Heart left ventricle (tissue), 16 donors: ENCODE data around the gene RAET1E. TPM values are rescaled to one million over a fixed set of nuclear protein-coding genes. Genes with fewer than 3 reads are reported as not detected.

Source experiments
- ATAC-seq, 4 donors: fragments of 200-7000 bp; cut with Tn5 transposase; one replicate each; pipeline ENCODE4 v1.9.1; 2020 to 2022; ENCODE audit warnings: moderate library complexity in 4 of 4, mild to moderate bottlenecking in 3 of 4, moderate number of reproducible peaks in 1 of 4
- DNase-seq, 5 donors: peaks; one replicate each; pipeline ENCODE4 v3.0.0-alpha.2; 2020
- H3K27ac ChIP-seq, 12 donors: fragments of 200-600 bp; sonication (generic) in 4 of 12; one replicate each; pipeline versions ENCODE4 v1.5.0 to v1.8.0; 2016 to 2022; ENCODE audit warnings: mild to moderate bottlenecking in 2 of 12
- H3K27me3 ChIP-seq, 9 donors: fragments of 200-600 bp; sonication (generic) in 2 of 9; one replicate each; pipeline versions ENCODE4 v1.5.1 to v1.8.0; 2016 to 2022; ENCODE audit warnings: mild to moderate bottlenecking in 3 of 9
- H3K36me3 ChIP-seq, 9 donors: fragments of 200-600 bp; sonication (generic) in 2 of 9; one replicate each; pipeline versions ENCODE4 v1.5.0 to v1.8.0; 2018 to 2022; ENCODE audit warnings: mild to moderate bottlenecking in 2 of 9
- H3K4me1 ChIP-seq, 12 donors: fragments of 200-600 bp; sonication (generic) in 4 of 12; one replicate each; pipeline versions ENCODE4 v1.5.0 to v1.8.0; 2016 to 2022; ENCODE audit warnings: mild to moderate bottlenecking in 3 of 12
- H3K4me3 ChIP-seq, 12 donors: fragments of 200-600 bp; sonication (generic) in 4 of 12; one replicate each; pipeline versions ENCODE4 v1.5.0 to v1.8.0; 2017 to 2022; ENCODE audit warnings: mild to moderate bottlenecking in 9 of 12, moderate library complexity in 4 of 12
- H3K9me3 ChIP-seq, 12 donors: fragments of 200-600 bp; sonication (generic) in 4 of 12; one replicate each; pipeline versions ENCODE4 v1.5.0 to v1.8.0; 2016 to 2022; ENCODE audit warnings: mild to moderate bottlenecking in 1 of 12
- POLR2A ChIP-seq, 2 donors: fragments of 450-650 bp; IDR thresholded peaks; one replicate each; pipeline ENCODE4 v1.6.1; 2017; ENCODE audit warnings: antibody characterized with exemption in 2 of 2, mild to moderate bottlenecking in 2 of 2, moderate library complexity in 2 of 2
- WGBS, 4 donors: extraction: QIAGEN DNeasy Blood & Tissue Kit in 2 of 4; methylation state at CpG; one replicate each; pipeline versions ENCODE4 v1.1.5 to v1.1.7; 2013 to 2018; 5-methylcytosine and 5-hydroxymethylcytosine counted together
- intact Hi-C, 10 donors: fragments of 100-400 bp; cut with DNase I; formaldehyde crosslinking; loops; one replicate each; pipeline versions ENCODE4 v1.11.1 to v1.14.2; 2022
- polyA plus RNA-seq, 2 donors: library from polyadenylated mRNA; stranded (reverse); fragments of 200-250 nt; gene quantifications; one replicate each; pipeline ENCODE4 v1.2.3, GENCODE V29; 2013
- total RNA-seq, 9 donors: library from RNA; depleted of rRNA in 2 of 9; stranded (reverse); fragments of >200 nt in 2 of 9; fragmentation: NEBNext Ultra II Directional in 3 of 9; extraction: Animal tissue kit (Norgen Biotek cat#: 25700) in 3 of 9; gene quantifications; one replicate each; pipeline versions ENCODE4 v1.1.0 to v1.2.4, GENCODE V29; 2016 to 2023
- TF ChIP-seq, protein P1 (sequence below), 12 donors: fragments of 200-600 bp; sonication (generic) in 4 of 12; IDR thresholded peaks; one replicate each; pipeline versions ENCODE4 v1.5.0 to v1.8.0; 2018 to 2022; ENCODE audit warnings: antibody characterized with exemption in 12 of 12, mild to moderate bottlenecking in 5 of 12
- donor health status: ischemic (EF 13 %, LVEDD 7.1; RV severe dilation, severe dysfunction).
- donor health status: healthy with polysubstance abuse.
- donor health status: DM: no; HTN: yes; CAD: no.
- donor health status: DM: no; HTN: no; CAD: no.
- donor health status: ischemic (EF 25% LVEDD 6.9; RV normal size, moderate dysfunction).
- donor health status: ischemic (EF 25% LVEDD 5.7; RV mildly dilated, moderate dysfunction).
- donor health status: healthy.
- donor health status: DM: yes; HTN: yes; CAD: no.
- donor health status: ischemic (EF 35%, LVEDD 5.7; RV mildly dilated, moderate dysfunction).
- donor health status: nonischemic (EF 11% LVEDD 7.7; RV severe dilation, severe dysfunction).
- donor health status: DM: yes; HTN: yes; CAD: no.
- donor health status: PGD.
- donor health status: ischemic (EF 29% LVEDD 5.4; RV normal size, mild dysfunction).
- donor health status: nonischemic (EF 23%, LVEDD 6.1; RV moderate dilation, normal function).

RAET1E gene
- total and polyA plus RNA-seq, 11 donors = 0.12 to 5.0 (median 0.46) TPM; not detected in 6

GRCh38 chr6:149903938-149904611, 6.2 kb upstream of the RAET1E start:
- intact Hi-C loops = no loop called here
- WGBS, 4 donors = 82 to 92% (median 84%) methylated on average over 5 of the region's 5 CpGs
- DNase-seq (no peak), ATAC-seq (no peak)
- no peak overlapping the region for H3K27ac ChIP-seq
- H3K9me3 ChIP-seq = peaks cover 0 to 13% (median 0%) of the 10 kb centered on the region in 12 donors
- peaks cover 0 to 14% (median 0%) of the 10 kb centered on the region in 12 donors for H3K4me1 ChIP-seq
- TF ChIP-seq, protein P1, sequence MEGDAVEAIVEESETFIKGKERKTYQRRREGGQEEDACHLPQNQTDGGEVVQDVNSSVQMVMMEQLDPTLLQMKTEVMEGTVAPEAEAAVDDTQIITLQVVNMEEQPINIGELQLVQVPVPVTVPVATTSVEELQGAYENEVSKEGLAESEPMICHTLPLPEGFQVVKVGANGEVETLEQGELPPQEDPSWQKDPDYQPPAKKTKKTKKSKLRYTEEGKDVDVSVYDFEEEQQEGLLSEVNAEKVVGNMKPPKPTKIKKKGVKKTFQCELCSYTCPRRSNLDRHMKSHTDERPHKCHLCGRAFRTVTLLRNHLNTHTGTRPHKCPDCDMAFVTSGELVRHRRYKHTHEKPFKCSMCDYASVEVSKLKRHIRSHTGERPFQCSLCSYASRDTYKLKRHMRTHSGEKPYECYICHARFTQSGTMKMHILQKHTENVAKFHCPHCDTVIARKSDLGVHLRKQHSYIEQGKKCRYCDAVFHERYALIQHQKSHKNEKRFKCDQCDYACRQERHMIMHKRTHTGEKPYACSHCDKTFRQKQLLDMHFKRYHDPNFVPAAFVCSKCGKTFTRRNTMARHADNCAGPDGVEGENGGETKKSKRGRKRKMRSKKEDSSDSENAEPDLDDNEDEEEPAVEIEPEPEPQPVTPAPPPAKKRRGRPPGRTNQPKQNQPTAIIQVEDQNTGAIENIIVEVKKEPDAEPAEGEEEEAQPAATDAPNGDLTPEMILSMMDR (IDR thresholded peaks at IDR 0.05) = no peak
- no peak for TF ChIP-seq POLR2A (IDR thresholded peaks at IDR 0.05)
- no peaks in the 10 kb centered on the region for H3K27me3 ChIP-seq
- no peaks in the 10 kb centered on the region for H3K36me3 ChIP-seq
- H3K4me3 ChIP-seq = no peak overlapping the region

DNA sequence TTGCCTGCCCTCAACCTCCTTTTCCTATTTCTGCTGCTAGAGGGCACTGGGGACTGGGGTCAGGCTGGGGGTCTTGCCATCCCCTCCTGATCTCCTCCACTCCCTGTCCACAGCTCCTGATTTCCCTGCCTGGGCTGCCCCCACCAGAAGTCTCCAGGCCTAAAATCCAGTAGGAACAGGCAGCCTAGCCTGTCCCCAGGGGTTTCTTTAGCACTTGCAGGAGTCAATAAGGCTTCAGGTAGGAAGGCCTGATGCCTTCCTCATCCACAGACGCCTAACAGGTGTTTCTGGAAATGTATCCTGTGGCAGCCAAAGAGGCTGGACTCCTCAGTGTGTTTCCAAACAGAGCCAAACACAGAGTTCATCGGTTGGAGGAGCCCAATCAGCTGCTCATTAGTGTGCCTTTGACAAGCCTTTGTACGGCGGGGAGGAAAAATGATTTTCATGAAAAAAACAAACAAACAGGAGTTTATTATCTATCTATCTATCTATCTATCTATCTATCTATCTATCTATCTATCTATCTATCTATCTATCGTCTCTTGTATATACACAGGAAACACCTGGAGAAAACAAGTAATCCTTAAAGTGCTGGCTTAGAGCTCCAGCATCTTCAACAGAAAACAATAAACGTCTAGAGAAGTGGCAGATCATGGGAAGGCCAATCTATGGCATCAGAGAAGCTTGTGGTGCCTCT, 3.7 kb upstream of the RAET1E start:
- TF ChIP-seq, protein P1 (IDR thresholded peaks at IDR 0.05) = no peak
- no peak for TF ChIP-seq POLR2A (IDR thresholded peaks at IDR 0.05)
- H3K4me1 ChIP-seq = peaks cover 0 to 28% (median 11%) of the 10 kb centered on the region in 12 donors
- no peaks in the 10 kb centered on the region for H3K27me3 ChIP-seq
- H3K27ac ChIP-seq = no peak overlapping the region
- no peak overlapping the region for H3K4me3 ChIP-seq
- no peaks in the 10 kb centered on the region for H3K36me3 ChIP-seq
- DNase-seq (no peak), ATAC-seq (no peak)
- 83 to 87% (median 86%) methylated on average over 6 of the region's 6 CpGs for WGBS, 4 donors
- H3K9me3 ChIP-seq = no peaks in the 10 kb centered on the region
- intact Hi-C loops = no loop called here

- TF ChIP-seq POLR2A (IDR thresholded peaks at IDR 0.05) = no peak
- TF ChIP-seq, protein P1 (IDR thresholded peaks at IDR 0.05) = no peak
- Histone ChIP-seq H3K9me3 (no peaks in the 10 kb centered on the region), H3K27me3 (no peaks in the 10 kb centered on the region), H3K36me3 (no peaks in the 10 kb centered on the region), H3K27ac (no peak overlapping the region), H3K4me1 (peaks cover 4 to 32% (median 17%) of the 10 kb centered on the region in 12 donors), H3K4me3 (no peak overlapping the region)
- ATAC-seq (no peak), DNase-seq (no peak)
- intact Hi-C loops = no loop called here
- WGBS, 4 donors = 71 to 92% (median 90%) methylated on average over 10 to 11 of the region's 11 CpGs
Measured at GRCh38 chr6:149900620-149901443, 2.9 kb upstream of the RAET1E start.
